Hypothalamus (tissue), 51 donors: ENCODE measurements around the gene NRCAM.
A peak's percentile ranks its signal among the peaks of the same experiment; 100 is the strongest.

Experiments used
- DNase-seq, 51 donors: peaks; one replicate each; lab custom pipeline; 2025; lab: John Stamatoyannopoulos, UW

Gene NRCAM

GRCh38 chr7:108321359-108321758 lies 134.9 kb downstream of the NRCAM start:
- no peak for DNase-seq

- DNase-seq: no peak
Measured at GRCh38 chr7:108316708-108317107, 139.5 kb downstream of the NRCAM start.

- DNase-seq: no peak
Measured at GRCh38 chr7:108314551-108314950, 141.7 kb downstream of the NRCAM start.

GRCh38 chr7:108314049-108314448 lies 142.2 kb downstream of the NRCAM start:
- DNase-seq: no peak

GRCh38 chr7:108313086-108313485 lies 143.2 kb downstream of the NRCAM start:
- DNase-seq: peak in 3 of 51 donors; percentile 15 to 46 (median 16)

GRCh38 chr7:108311446-108312168 lies 144.6 kb downstream of the NRCAM start:
- DNase-seq: no peak

GRCh38 chr7:108310351-108310750 lies 145.9 kb downstream of the NRCAM start:
- no peak for DNase-seq

- peak in 5 of 51 donors; percentile 12 to 48 (median 26) for DNase-seq
Measured at GRCh38 chr7:108308903-108309302, 147.3 kb downstream of the NRCAM start.

GRCh38 chr7:108308276-108308675 lies 148.0 kb downstream of the NRCAM start:
- DNase-seq: no peak

- DNase-seq: no peak
Measured at GRCh38 chr7:108307595-108307994, 148.6 kb downstream of the NRCAM start.

- DNase-seq: no peak
Measured at GRCh38 chr7:108307194-108307593, 149.0 kb downstream of the NRCAM start.

GRCh38 chr7:108303332-108303731 lies 152.9 kb downstream of the NRCAM start:
- DNase-seq: no peak

- no peak for DNase-seq
Measured at GRCh38 chr7:108301387-108301786, 154.8 kb downstream of the NRCAM start.

- DNase-seq: no peak
Measured at GRCh38 chr7:108299251-108299973, 156.8 kb downstream of the NRCAM start.

- no peak for DNase-seq
Measured at GRCh38 chr7:108296911-108297310, 159.3 kb downstream of the NRCAM start.

- DNase-seq: no peak
Measured at GRCh38 chr7:108294595-108294994, 161.6 kb downstream of the NRCAM start.

- peak in 1 of 51 donors; percentile 10 for DNase-seq
Measured at GRCh38 chr7:108293149-108293612, 163.1 kb downstream of the NRCAM start.

- no peak for DNase-seq
Measured at GRCh38 chr7:108292541-108292940, 163.7 kb downstream of the NRCAM start.

- DNase-seq: no peak
Measured at GRCh38 chr7:108291791-108292440, 164.3 kb downstream of the NRCAM start.

- DNase-seq: no peak
Measured at GRCh38 chr7:108291152-108291508, 165.1 kb downstream of the NRCAM start.

GRCh38 chr7:108290459-108291151 lies 165.6 kb downstream of the NRCAM start:
- DNase-seq: no peak
